RWPE2 (cell line): ENCODE data around the gene KNDC1.

Experiments
- ATAC-seq: fragments of 200-7000 bp; cut with Tn5 transposase; 3 replicates; pipeline ENCODE4 v1.9.1; 2021; ENCODE audit warnings: low read depth
- DNase-seq: peaks from one replicate; pipeline ENCODE4 v3.0.0-alpha.2; 2020; ENCODE audit warnings: low spot score
- H3K27ac ChIP-seq: fragments of 450-650 bp; 2 replicates; pipeline ENCODE4 v1.5.1; 2017; ENCODE audit warnings: mild to moderate bottlenecking; ENCODE audit not compliant: poor library complexity, severe bottlenecking
- H3K27me3 ChIP-seq: fragments of 250-450 bp; sonication (Bioruptor Pico); 2 replicates; pipeline ENCODE4 v1.5.1; 2021; ENCODE audit warnings: mild to moderate bottlenecking, moderate library complexity; ENCODE audit not compliant: insufficient read depth, poor library complexity, severe bottlenecking
- H3K36me3 ChIP-seq: fragments of 250-450 bp; sonication (Bioruptor Pico); 2 replicates; pipeline ENCODE4 v1.5.1; 2020; ENCODE audit warnings: low read depth, mild to moderate bottlenecking, moderate library complexity
- H3K4me1 ChIP-seq: fragments of 250-450 bp; sonication (Bioruptor Pico); 2 replicates; pipeline ENCODE4 v1.5.1; 2021; ENCODE audit warnings: mild to moderate bottlenecking, moderate library complexity; ENCODE audit not compliant: insufficient read depth, poor library complexity, severe bottlenecking
- H3K4me3 ChIP-seq: fragments of 250-450 bp; sonication (Bioruptor Pico); 2 replicates; pipeline ENCODE4 v1.5.1; 2021; ENCODE audit warnings: mild to moderate bottlenecking, moderate library complexity; ENCODE audit not compliant: severe bottlenecking
- H3K9me3 ChIP-seq: fragments of 250-450 bp; sonication (Bioruptor Pico); 2 replicates; pipeline ENCODE4 v1.5.1; 2021; ENCODE audit warnings: mild to moderate bottlenecking, moderate library complexity; ENCODE audit not compliant: severe bottlenecking
- CTCF ChIP-seq: fragments of 450-650 bp; IDR thresholded peaks from one replicate; pipeline ENCODE4 v1.5.1; 2017; ENCODE audit warnings: mild to moderate bottlenecking, moderate library complexity; ENCODE audit not compliant: poor library complexity, severe bottlenecking

Gene KNDC1

DNA sequence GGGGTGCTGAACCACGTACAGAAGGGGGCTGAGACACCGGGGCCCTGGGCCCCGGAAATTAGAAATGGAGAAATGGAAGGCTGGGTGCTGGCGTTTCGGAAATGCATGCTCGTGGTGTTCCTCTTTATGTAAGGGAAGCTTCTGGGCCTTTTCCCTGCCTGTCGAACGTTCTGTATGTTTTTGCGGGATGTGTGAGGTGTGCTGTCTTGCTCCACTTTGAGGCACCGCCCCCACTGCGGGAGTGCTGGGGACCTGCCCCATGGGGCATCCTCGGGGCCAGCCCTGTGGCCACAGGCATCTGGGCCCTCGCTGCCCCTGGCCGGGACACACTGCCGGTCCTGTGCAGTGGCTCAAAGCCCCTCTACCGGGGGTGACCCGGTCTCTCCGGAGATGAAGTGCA is 75.9 kb downstream of the KNDC1 start:
- H3K36me3 ChIP-seq: no peaks in the 10 kb centered on the region
- H3K9me3 ChIP-seq: no peaks in the 10 kb centered on the region
- H3K27me3 ChIP-seq: peaks cover 80% of the 10 kb centered on the region
- H3K4me3 ChIP-seq: no peak overlapping the region
- DNase-seq (no peak), ATAC-seq (no peak)
- TF ChIP-seq CTCF: no peak
- H3K4me1 ChIP-seq: no peaks in the 10 kb centered on the region
- H3K27ac ChIP-seq: no peak overlapping the region

DNA sequence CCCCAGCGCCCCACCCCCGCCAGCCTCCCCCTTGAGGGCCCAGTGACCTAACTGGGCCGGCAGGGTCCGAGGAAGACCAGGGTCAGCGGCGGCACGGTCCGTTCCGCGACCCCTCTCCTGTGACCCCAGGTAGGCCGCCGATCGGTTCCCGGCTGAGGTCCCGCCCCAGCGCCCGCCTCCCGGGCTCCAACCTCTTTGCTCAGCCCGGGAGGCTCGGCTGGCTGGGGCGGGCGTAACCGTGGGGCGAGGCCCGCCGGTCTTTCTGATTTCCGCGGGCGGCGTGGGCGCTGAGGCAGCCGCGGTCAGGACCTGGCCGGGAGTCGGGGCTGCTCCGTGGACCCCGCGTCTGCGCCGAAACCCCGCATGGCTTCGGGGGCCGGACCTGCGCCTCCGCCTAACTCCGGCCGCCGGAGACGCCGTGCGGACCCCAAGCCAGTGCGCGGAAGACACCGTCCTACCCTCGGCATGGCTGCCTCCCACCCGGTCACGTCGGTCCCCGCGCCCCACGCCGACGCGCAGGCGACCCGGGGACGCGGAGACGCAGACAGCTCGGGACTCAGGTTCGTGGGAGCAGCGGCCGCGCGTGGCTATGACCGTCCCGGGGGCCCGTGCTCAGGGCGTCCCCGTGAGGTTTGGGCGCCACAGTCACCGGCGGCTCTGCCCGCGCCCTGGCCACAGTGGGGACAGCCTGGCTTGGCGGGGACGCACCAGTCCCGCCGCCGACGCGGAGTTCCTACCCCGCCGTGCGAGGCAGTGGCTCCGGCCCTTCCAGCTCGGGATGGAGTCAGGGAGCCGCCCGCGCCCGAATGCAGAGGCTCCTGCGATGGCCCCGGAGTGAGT is 76.6 kb downstream of the KNDC1 start:
- DNase-seq: no peak
- no peaks in the 10 kb centered on the region for H3K36me3 ChIP-seq
- H3K27me3 ChIP-seq: peaks cover 81% of the 10 kb centered on the region
- H3K4me1 ChIP-seq: no peaks in the 10 kb centered on the region
- no peaks in the 10 kb centered on the region for H3K9me3 ChIP-seq
- no peak overlapping the region for H3K4me3 ChIP-seq
- TF ChIP-seq CTCF: no peak
- no peak overlapping the region for H3K27ac ChIP-seq
- ATAC-seq: peak; percentile 22

DNA sequence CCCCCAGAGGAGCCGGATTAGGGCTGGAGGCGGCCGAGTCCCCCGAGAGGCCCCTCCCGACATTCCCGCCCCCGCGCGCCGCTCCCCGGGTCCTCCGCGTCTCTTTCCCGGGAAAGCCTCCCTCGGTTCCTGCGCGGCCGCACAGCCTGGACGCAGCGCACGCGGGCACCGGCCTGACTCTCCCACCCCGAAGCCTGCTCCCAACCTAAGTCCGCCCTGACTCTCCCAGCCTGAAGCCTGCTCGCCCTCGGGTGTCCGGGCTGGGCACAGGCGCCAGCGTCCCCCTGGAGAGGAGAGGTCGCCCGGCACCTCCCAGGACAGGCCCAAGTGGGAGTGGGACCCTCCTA is 77.2 kb downstream of the KNDC1 start:
- H3K4me1 ChIP-seq: no peaks in the 10 kb centered on the region
- peaks cover 76% of the 10 kb centered on the region for H3K27me3 ChIP-seq
- TF ChIP-seq CTCF: no peak
- H3K9me3 ChIP-seq: no peaks in the 10 kb centered on the region
- no peak overlapping the region for H3K27ac ChIP-seq
- H3K4me3 ChIP-seq: no peak overlapping the region
- peak; percentile 37 for ATAC-seq
- H3K36me3 ChIP-seq: no peaks in the 10 kb centered on the region
- DNase-seq: no peak

- no peak for DNase-seq
- no peaks in the 10 kb centered on the region for H3K4me1 ChIP-seq
Measured at GRCh38 chr10:133237588-133238465, 77.8 kb downstream of the KNDC1 start, which contains the start of gene VENTX. VENTX (plus strand) TSS chr10:133237855; CDS start chr10:133237915, 60 bp downstream.

More at GRCh38 chr10:133237588-133238465, 77.8 kb downstream of the KNDC1 start, which contains the start of gene VENTX:
- Histone ChIP-seq H3K36me3 (no peaks in the 10 kb centered on the region), H3K4me3 (no peak within 1 kb of the TSS), H3K27ac (no peak within 1 kb of the TSS), H3K9me3 (no peaks in the 10 kb centered on the region), H3K27me3 (peaks cover 70% of the 10 kb centered on the region)
- peak; percentile 8; the same call in 1 of the 3 replicates for ATAC-seq
- TF ChIP-seq CTCF: no peak
